ENCODE data around the gene CDH26. TPM values are rescaled to one million over a fixed set of nuclear protein-coding genes. Genes with fewer than 3 reads are reported as not detected.

Gene CDH26
- total and polyA plus RNA-seq, 2 experiments from 2014 or later: 2.0 TPM

GRCh38 chr20:59940956-59941294, 17.3 kb upstream of the CDH26 start (continued):
- TF ChIP-seq, protein P1, sequence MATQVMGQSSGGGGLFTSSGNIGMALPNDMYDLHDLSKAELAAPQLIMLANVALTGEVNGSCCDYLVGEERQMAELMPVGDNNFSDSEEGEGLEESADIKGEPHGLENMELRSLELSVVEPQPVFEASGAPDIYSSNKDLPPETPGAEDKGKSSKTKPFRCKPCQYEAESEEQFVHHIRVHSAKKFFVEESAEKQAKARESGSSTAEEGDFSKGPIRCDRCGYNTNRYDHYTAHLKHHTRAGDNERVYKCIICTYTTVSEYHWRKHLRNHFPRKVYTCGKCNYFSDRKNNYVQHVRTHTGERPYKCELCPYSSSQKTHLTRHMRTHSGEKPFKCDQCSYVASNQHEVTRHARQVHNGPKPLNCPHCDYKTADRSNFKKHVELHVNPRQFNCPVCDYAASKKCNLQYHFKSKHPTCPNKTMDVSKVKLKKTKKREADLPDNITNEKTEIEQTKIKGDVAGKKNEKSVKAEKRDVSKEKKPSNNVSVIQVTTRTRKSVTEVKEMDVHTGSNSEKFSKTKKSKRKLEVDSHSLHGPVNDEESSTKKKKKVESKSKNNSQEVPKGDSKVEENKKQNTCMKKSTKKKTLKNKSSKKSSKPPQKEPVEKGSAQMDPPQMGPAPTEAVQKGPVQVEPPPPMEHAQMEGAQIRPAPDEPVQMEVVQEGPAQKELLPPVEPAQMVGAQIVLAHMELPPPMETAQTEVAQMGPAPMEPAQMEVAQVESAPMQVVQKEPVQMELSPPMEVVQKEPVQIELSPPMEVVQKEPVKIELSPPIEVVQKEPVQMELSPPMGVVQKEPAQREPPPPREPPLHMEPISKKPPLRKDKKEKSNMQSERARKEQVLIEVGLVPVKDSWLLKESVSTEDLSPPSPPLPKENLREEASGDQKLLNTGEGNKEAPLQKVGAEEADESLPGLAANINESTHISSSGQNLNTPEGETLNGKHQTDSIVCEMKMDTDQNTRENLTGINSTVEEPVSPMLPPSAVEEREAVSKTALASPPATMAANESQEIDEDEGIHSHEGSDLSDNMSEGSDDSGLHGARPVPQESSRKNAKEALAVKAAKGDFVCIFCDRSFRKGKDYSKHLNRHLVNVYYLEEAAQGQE (IDR thresholded peaks at IDR 0.05; ENCODE audit: unreplicated experiment): no peak
- no peak for TF ChIP-seq EZH2 (IDR thresholded peaks at IDR 0.05; ENCODE audit: low read depth, unreplicated experiment)
- TF ChIP-seq, protein P2, sequence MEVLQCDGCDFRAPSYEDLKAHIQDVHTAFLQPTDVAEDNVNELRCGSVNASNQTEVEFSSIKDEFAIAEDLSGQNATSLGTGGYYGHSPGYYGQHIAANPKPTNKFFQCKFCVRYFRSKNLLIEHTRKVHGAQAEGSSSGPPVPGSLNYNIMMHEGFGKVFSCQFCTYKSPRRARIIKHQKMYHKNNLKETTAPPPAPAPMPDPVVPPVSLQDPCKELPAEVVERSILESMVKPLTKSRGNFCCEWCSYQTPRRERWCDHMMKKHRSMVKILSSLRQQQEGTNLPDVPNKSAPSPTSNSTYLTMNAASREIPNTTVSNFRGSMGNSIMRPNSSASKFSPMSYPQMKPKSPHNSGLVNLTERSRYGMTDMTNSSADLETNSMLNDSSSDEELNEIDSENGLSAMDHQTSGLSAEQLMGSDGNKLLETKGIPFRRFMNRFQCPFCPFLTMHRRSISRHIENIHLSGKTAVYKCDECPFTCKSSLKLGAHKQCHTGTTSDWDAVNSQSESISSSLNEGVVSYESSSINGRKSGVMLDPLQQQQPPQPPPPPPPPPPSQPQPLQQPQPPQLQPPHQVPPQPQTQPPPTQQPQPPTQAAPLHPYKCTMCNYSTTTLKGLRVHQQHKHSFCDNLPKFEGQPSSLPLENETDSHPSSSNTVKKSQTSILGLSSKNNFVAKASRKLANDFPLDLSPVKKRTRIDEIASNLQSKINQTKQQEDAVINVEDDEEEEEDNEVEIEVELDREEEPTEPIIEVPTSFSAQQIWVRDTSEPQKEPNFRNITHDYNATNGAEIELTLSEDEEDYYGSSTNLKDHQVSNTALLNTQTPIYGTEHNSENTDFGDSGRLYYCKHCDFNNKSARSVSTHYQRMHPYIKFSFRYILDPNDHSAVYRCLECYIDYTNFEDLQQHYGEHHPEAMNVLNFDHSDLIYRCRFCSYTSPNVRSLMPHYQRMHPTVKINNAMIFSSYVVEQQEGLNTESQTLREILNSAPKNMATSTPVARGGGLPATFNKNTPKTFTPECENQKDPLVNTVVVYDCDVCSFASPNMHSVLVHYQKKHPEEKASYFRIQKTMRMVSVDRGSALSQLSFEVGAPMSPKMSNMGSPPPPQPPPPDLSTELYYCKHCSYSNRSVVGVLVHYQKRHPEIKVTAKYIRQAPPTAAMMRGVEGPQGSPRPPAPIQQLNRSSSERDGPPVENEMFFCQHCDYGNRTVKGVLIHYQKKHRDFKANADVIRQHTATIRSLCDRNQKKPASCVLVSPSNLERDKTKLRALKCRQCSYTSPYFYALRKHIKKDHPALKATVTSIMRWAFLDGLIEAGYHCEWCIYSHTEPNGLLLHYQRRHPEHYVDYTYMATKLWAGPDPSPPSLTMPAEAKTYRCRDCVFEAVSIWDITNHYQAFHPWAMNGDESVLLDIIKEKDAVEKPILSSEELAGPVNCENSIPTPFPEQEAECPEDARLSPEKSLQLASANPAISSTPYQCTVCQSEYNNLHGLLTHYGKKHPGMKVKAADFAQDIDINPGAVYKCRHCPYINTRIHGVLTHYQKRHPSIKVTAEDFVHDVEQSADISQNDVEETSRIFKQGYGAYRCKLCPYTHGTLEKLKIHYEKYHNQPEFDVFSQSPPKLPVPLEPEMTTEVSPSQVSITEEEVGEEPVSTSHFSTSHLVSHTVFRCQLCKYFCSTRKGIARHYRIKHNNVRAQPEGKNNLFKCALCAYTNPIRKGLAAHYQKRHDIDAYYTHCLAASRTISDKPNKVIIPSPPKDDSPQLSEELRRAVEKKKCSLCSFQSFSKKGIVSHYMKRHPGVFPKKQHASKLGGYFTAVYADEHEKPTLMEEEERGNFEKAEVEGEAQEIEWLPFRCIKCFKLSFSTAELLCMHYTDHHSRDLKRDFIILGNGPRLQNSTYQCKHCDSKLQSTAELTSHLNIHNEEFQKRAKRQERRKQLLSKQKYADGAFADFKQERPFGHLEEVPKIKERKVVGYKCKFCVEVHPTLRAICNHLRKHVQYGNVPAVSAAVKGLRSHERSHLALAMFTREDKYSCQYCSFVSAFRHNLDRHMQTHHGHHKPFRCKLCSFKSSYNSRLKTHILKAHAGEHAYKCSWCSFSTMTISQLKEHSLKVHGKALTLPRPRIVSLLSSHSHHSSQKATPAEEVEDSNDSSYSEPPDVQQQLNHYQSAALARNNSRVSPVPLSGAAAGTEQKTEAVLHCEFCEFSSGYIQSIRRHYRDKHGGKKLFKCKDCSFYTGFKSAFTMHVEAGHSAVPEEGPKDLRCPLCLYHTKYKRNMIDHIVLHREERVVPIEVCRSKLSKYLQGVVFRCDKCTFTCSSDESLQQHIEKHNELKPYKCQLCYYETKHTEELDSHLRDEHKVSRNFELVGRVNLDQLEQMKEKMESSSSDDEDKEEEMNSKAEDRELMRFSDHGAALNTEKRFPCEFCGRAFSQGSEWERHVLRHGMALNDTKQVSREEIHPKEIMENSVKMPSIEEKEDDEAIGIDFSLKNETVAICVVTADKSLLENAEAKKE (CRISPR knock-in tag; IDR thresholded peaks at IDR 0.05): no peak
- TF ChIP-seq ZNF331 (CRISPR knock-in tag; IDR thresholded peaks at IDR 0.05; ENCODE audit: low read depth): no peak
- no peak for TF ChIP-seq ZNF114 (CRISPR knock-in tag; IDR thresholded peaks at IDR 0.05)

DNA sequence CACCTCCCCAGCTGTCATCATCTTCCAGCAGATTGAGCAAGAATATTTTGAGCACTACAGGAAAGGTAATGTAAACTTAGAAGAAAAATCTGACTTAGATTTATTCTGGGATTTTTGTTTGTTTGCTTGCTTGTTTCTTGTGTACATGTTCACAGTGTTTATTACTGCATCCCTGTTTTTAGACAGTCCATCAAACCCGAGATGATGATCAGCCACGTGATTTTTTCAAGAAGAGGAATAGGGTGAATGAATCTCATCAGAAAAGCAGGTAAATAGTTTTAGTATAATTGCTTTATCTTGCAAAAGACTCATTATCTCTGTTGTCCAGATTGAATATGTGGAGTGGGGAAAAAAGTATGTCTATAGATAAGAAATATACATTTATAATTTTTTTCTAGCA, 16.0 kb upstream of the CDH26 start:
- Mint-ChIP-seq H3K36me3 (ENCODE audit: low read depth) (peaks cover 27% of the 10 kb centered on the region), H3K9me3 (peaks cover 12% of the 10 kb centered on the region), H3K4me3 (no peak overlapping the region), H3K27ac (no peak overlapping the region), H3K27me3 (ENCODE audit: insufficient read depth, low read depth, poor library complexity) (peaks cover 24% of the 10 kb centered on the region), H3K4me1 (peaks cover 23% of the 10 kb centered on the region)
- ATAC-seq (no peak), DNase-seq (ENCODE audit: low spot score) (no peak)
- Histone ChIP-seq H3K4me3 (no peak overlapping the region), H4K20me1 (replicated peaks; ENCODE audit: insufficient read depth) (0 out of 2 replicates have a peak, but pooled peaks cover 5% of the 10 kb centered on the region), H3K36me3 (ENCODE audit: insufficient read depth) (peaks cover 16% of the 10 kb centered on the region; the same call in 1 of the 2 replicates), H3K27me3 (ENCODE audit: insufficient read depth) (peaks cover 22% of the 10 kb centered on the region), H3K9me2 (ENCODE audit: insufficient read depth) (no peaks in the 10 kb centered on the region), H3K4me1 (ENCODE audit: insufficient read depth) (peaks cover 14% of the 10 kb centered on the region), H3K27ac (ENCODE audit: low read depth) (no peak overlapping the region), H3K4me2 (no peak overlapping the region), H2AFZ (no peak overlapping the region), H3F3A (replicated peaks; ENCODE audit: low read depth) (no peaks in the 10 kb centered on the region), H3K79me2 (replicated peaks; ENCODE audit: insufficient read depth) (peaks cover 12% of the 10 kb centered on the region; the same call in 1 of the 2 replicates)
- TF ChIP-seq NANOG (IDR thresholded peaks at IDR 0.05; ENCODE audit: borderline replicate concordance) (no peak), ZNF114 (CRISPR knock-in tag; IDR thresholded peaks at IDR 0.05) (no peak), EZH2phosphoT487 (IDR thresholded peaks at IDR 0.05; ENCODE audit: unreplicated experiment) (no peak)
